SK-N-SH (cell line): ENCODE results near the gene ALPK3.

ENCODE experiments used
- EP300 ChIP-seq, 2 experiments: IDR thresholded peaks; 2 replicates each; pipeline versions ENCODE4 v1.4.0 to v1.6.1; 2012; ENCODE audit warnings: borderline replicate concordance in 1 of 2, low read depth in 1 of 2, low read length in 1 of 2
- MXI1 ChIP-seq: IDR thresholded peaks from 2 replicates; pipeline ENCODE4 v1.6.1; 2012; ENCODE audit warnings: mild to moderate bottlenecking, low read depth, low read length, improper control_type of control experiment
- POLR2AphosphoS5 ChIP-seq: IDR thresholded peaks from 2 replicates; pipeline ENCODE4 v1.6.1; 2012; ENCODE audit warnings: low read depth, low read length
- TEAD4 ChIP-seq: IDR thresholded peaks from 2 replicates; pipeline ENCODE4 v1.4.0; 2012; ENCODE audit warnings: mild to moderate bottlenecking, borderline replicate concordance; ENCODE audit not compliant: insufficient read depth
- TF ChIP-seq, protein P1 (sequence below): fragments of 200-600 bp; sonication (generic); IDR thresholded peaks from 2 replicates; pipeline ENCODE4 v1.6.1; 2017; ENCODE audit warnings: antibody characterized with exemption, mild to moderate bottlenecking, moderate library complexity

DNA sequence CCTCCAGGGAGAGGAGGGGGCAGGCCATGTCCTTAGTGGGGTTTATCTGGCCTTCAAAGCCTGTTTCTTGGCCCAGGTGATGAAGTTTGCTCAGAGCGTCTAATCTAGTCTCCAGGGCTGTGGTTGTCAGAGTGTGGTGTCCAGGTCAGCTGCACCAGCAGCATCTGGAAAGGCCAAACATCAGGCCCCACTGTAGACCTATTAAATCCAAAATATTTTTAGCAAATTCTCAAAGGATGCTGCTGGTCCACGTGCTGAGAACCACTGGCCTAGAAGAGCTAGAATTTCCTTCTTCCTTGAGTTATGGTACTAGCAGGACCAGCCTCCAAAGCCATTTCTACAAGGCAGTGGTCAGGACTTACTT is 96.2 kb downstream of the ALPK3 start:
- TF ChIP-seq EP300 (IDR thresholded peaks at IDR 0.05; ENCODE audit: borderline replicate concordance in 1 of 2, low read depth in 1 of 2, low read length in 1 of 2) (no peak), POLR2AphosphoS5 (no peak), MXI1 (no peak), TEAD4 (no peak)
- TF ChIP-seq, protein P1, sequence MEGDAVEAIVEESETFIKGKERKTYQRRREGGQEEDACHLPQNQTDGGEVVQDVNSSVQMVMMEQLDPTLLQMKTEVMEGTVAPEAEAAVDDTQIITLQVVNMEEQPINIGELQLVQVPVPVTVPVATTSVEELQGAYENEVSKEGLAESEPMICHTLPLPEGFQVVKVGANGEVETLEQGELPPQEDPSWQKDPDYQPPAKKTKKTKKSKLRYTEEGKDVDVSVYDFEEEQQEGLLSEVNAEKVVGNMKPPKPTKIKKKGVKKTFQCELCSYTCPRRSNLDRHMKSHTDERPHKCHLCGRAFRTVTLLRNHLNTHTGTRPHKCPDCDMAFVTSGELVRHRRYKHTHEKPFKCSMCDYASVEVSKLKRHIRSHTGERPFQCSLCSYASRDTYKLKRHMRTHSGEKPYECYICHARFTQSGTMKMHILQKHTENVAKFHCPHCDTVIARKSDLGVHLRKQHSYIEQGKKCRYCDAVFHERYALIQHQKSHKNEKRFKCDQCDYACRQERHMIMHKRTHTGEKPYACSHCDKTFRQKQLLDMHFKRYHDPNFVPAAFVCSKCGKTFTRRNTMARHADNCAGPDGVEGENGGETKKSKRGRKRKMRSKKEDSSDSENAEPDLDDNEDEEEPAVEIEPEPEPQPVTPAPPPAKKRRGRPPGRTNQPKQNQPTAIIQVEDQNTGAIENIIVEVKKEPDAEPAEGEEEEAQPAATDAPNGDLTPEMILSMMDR = no peak
